SKM-1 (cell line): ENCODE results near the gene MECP2.
"Not testable (repeated sequence)": the region's sequence is repeated elsewhere in the genome, so short reads cannot be mapped to it uniquely, and the experiment has no call there.

Experiments used
- DNase-seq: peaks from one replicate; lab custom pipeline; 2025; ENCODE audit not compliant: unreplicated experiment; lab: John Stamatoyannopoulos, UW

Gene MECP2

DNA sequence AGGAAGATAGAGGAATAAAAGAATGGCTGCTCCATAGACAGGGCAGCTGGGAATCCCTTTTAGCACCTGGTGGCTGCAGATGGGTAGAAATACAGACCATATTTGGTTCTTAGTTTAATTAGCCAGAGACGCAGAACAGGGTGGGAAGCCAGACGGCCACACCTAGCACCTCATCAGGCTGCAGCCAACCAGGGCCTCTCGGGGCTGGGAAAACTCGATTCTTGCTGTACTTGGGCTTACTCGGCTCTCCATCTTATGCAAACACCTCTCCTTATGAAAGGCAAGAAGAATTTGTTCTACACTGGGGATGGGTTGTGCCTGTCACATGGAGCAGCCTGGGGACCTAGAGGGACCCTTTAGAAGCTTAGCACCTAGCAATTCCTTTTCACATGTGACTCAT lies 97.5 kb downstream of the MECP2 start:
- no peak for DNase-seq

DNA sequence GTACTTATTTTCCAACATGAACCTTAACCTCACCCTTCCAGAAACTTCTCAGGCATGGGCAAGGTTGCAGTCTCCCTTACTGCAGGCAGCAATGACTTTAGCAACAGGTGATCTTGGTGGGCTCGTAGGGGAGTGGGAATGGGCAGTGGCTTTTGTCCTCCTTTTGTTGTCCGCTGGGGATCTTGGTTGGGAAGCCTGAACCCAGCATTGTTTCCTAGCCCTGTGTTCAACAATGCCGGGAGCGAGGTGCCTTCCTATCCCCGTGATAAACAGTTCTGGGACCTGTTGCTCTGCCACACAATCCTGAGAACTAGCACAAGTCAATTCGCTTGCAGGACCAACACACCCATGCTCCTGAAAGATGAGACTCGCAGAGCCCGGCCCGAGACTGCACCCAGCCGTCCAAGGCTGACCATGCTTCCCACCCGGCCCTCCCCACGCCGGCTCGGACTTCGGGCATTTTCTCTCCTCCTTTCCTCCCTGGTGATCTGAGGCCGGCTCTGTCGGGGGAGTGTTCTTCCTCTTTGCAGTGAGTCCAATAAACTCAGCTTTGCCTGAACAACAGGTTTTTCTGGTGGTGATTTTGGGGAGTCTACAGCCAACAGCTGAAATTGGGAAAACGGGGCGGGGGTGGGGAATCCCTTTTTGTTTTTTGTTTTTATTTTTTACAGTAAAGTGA lies 98.0 kb downstream of the MECP2 start:
- no peak for DNase-seq

DNA sequence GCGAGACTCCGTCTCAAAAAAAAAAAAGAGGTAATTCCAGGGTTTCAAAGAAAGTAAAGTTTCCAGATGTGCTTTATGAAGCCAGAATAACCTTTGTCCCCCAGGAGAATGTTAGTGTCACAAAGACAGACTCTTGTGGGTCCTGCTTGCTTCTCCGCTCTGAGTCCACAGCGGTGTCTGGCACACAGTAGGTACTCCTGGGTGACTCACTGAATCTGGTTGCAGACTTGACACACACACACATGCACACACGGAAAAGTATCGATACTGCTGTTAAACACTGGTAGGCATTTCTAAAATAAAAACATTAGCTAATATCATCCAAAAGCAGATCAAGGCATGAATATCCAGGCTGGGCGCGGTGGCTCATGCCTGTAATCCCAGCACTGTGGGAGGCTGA lies 102.0 kb downstream of the MECP2 start:
- DNase-seq = no peak

DNA sequence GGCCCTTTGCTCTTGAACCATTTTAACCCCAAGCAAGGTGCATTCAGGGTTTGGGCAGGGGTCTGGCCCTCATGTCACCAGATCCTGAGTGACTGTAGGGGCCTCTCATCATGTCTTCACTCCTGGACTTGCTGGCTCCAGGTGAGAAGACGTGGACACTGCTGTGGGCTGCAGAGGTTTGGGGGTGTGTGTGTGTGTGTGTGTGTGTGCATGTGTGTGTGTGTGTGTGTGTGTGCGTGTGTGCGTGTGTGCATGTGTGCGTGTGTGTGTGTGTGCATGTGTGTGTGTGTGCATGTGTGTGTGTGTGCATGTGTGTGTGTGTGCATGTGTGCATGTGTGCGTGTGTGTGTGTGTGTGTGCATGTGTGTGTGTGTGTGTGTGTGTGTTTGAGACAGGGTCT lies 103.1 kb downstream of the MECP2 start:
- DNase-seq = not testable (repeated sequence)

DNA sequence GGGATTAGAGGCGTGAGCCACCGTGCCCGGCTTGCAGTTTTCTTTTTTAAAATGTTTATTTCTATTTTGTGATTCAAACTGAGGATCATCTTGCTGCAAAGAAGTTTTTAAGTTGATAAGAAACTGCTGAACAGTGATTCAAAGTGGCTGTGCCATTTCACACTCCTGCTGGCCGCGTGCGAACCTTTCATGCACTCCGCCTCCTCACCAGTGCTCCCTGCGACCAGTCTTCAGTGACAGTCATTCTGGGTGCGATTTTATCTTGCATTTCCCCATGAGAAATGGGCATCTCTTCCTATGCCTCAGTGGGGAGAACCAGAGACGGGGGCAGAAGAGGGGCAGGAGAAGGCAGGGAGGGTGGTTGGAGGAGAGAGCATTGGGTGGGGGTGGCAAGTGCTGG lies 103.5 kb downstream of the MECP2 start:
- DNase-seq = no peak

DNA sequence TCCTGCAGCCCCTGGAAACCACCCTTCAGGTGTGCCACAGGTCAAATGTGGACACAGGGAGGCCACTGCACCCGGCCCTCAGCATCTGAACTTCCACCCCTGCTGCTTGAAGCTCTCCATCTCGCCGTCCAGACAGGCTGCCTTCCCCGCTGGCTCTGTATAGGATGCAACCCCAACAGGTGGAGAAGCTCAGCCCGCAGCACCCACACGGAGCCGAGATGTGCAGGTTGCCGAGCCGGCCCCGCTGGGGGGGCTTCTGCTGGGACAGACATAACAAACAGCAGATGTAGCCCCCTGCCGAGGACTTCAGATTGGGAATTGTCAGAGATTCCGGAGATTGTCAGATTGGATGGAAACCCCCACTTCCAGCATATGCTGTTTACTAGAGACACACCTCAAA lies 104.4 kb downstream of the MECP2 start:
- DNase-seq = no peak

DNA sequence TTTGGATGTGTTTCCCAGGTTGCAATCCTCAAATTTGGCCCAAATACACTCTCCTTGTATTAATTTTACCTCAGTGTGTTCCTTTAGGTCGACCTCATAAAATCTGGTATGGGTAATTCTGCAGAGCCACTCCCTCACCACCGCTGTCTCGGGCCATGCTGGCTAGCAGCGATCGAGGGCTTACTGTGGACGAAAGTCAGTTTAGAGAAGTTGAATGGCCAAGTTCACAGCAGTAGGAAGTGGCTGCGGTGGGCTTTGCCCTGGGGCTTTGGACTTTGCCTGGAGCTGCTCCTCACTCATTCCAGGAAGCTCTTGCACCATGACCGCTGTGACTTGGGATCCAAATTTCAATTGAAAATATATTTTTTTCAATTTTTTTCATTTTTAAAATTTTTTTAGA lies 105.3 kb downstream of the MECP2 start:
- no peak for DNase-seq

DNA sequence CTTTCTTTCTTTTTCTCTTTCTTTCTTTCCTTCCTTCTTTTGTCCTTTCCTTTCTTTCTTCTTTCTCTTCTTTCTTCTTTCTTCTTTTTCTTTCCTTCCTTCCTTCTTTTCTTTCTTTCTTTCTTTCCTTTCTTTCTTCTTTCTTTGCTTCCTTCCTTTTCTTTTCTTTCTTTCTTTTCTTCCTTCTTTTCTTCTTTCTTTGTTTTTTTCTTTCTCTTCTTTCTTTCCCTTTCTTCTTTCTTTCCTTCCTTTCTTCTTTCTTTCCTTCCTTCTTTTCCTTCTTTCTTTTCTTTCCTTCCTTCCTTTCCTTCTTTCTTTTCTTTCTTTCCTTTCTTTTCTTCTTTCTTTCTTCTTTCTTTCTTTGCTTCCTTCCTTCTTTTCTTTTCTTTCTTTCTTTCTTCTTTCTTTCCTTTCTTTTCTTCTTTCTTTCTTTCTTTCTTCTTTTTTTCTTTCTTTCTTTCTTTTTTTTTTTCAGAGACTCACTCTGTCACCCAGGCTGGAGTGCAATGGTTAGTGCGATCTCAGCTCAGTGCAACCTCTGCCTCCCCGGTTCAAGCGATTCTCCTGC lies 106.4 kb downstream of the MECP2 start:
- no peak for DNase-seq

DNA sequence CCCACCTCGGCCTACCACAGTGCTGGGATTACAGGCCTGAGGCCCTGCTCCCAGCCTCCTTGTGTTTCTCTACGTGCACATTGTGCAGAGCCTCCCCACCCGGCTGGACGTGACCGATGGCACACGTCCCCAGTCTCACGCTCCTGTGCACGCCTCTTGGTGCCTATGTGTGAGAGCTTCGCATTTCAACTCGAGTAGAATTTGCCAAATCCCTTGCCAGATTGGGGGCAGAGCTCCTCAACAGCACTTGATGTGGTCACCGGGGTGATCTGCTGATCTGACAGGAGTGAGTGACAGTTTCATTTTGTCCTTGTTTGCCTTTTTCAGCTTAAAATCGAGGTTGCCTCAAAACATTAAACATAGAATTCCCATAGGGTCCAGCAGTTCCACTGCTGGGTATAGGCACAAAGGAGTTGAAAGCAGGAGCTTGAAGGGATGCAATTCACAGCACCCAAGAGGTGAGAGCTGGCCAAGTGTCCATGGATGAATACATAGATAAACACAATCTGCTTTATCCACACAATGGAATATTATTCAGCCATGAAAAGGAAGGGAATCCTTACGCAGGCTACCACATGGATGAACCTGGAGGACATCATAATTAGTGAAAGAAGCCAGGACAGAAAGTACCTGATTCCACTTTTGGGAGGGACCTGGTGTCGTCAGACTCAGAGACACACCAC lies 107.4 kb downstream of the MECP2 start:
- no peak for DNase-seq

DNA sequence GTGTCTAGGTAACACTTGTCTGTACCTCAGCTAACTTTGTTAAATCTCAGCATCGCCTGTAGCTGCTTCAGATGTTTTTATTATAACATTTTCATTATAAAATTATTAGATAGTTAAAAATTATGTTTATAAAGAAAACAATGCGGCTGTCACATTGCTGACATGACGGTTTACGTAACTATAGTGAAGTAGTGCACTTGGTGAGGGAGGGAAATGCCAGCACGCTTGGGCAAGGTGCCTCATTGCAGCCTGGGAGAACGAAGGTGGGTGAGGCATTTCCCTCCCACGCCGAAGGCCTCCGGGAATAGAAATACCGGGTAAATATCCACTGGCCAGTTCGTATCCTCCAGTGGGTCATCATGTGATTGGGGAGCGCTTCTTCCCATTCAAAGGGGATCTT lies 109.0 kb downstream of the MECP2 start:
- DNase-seq = no peak

DNA sequence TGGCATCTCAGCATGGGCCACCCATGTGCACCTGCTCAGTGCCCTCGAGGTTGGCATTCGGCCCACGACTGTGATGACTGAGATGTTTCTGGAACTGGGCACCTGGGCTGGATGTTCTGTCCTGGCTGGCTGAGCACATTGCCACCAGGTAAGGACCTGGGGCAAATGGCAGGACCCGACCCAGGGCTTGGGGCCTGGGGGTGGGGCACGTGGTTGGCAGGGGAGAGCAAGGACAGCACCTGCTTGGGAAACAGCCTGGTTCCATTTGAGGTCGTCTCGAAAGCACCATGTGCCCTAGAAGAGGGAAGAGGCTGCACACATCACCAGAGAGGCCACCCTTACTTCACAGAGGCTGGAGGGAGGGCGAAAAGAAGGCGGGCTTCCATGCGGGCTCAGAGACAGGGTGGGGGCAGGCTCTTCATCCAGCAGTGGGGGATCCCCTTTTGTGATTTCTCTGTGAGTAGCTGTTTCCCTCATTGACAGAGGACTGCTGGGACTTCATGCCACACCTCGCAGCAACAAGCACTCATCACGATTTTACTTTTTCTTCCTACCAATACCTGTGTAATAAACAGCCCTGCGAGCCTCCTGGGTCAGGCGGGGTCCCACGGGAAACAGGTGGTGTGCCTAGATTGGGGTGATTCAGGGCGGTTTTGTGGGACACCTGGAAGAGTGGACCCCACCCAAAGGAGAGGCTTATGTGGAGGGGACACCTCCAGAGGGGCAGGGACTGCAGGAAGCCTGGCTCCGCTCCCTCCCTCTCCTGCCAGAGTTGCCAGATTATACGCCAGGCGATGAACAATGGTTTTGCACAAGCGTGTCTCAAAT lies 113.0 kb downstream of the MECP2 start:
- DNase-seq = no peak

DNA sequence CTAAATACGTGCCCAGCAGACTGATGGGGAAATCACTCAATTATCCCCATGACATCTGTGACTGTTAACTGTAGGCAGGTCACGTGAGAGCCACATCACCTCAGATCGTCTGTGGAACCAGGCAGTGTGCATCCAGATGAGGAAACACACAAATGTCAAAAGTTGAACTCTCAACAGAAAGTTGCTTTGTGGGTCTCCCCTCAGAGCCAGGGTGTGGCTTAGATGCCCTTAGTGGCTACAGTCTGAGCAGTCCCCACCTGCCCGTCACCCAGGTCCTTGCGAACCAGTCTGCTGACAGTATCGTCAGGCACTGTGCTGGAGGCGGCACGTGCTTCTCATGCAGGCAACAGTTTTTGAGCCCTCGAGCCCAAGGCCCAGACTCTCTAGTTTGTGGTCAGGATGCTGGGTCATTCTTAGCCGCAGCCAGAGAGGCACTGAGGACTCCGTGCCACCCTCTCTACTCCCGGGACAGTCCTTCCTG lies 114.2 kb downstream of the MECP2 start:
- DNase-seq = no peak

DNA sequence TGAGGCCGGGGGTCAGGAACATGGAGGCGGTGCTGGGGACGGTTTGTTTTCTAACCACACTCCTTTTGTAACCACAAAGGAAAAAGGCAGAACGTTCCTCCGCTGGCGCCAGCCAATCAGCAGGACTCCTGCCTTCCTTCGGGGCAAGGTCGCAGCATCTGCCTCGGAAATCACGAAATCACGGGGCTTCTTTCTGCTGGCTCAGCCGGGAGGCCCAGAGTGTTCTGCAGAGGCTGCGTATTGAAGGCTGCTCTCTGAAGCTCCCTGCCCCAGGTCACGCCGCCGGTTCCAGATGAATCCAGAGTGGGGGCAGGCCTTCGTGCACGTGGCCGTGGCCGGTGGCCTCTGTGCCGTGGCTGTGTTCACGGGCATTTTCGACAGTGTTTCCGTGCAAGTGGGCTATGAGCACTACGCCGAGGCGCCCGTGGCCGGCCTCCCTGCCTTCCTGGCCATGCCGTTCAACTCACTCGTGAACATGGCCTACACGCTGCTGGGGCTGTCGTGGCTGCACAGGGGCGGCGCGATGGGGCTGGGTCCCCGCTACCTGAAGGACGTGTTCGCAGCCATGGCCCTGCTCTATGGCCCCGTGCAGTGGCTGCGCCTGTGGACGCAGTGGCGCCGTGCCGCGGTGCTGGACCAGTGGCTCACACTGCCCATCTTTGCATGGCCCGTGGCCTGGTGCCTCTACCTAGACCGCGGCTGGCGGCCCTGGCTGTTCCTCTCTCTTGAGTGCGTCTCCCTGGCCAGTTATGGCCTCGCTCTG lies 115.6 kb downstream of the MECP2 start:
- no peak for DNase-seq

DNA sequence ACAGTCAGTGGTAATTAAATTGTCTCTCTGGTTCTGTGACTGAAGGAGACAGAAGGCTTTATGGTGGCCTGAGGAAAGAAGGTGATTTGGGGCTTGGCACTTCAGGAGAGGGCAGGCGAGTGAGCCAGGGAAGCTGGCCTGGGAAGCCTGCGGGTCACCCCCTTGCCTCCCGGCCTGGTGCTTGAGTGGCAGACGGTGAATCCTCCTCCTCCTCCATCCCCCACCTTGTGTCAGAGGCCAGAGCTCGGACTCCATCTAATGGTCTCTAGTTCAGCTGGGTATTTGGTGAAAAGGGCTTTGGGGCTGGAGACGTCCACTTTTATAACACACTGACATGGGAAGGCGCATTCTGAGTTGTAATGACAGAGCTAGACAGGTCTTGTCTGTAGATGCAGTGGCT lies 116.3 kb downstream of the MECP2 start:
- DNase-seq = no peak

DNA sequence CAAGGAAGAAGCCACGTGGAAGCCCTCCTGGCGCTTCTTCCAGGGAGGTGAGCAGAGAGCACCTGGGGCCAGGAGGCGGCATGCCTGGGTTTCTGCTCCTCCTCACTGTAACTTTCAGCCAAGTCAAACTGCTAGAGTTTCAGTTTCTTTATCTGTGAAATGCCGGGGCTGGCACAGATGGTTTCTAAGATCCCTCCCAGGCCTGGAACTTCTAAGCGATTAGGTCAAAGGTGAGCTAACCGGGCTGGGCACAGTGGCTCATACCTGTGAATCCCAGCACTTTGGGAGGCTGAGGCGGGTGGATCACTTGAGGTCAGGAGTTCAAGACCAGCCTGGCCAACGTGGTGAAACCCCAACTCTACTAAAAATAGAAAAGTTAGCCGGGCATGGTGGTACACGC lies 117.1 kb downstream of the MECP2 start:
- DNase-seq = not testable (repeated sequence)

DNA sequence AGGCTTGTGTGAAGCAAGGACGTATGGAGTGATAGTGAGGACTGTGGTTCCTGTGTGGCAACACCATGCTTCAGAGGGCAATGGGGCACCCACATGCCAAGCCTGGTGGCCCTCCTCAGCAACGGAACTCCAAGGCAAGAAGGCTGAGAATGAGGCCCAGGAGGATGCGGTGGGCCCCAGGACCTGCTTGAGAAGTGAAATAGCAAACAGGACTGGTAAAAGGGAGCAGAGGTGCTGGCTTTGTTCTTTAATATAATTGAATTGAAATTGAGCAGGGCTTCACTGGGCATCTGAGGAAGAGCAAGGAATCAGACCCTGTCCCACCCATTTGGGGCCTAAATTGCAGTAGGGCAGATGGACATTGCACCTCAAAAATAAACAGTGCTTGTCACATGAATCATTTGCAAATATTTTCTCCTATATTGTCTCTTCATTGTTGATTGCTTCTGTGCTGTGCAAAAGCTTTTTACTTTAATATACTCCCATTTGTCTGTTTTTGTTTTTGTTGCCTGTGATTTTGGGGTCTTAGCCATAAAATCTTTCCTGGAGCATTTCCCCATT lies 122.7 kb downstream of the MECP2 start:
- no peak for DNase-seq

DNA sequence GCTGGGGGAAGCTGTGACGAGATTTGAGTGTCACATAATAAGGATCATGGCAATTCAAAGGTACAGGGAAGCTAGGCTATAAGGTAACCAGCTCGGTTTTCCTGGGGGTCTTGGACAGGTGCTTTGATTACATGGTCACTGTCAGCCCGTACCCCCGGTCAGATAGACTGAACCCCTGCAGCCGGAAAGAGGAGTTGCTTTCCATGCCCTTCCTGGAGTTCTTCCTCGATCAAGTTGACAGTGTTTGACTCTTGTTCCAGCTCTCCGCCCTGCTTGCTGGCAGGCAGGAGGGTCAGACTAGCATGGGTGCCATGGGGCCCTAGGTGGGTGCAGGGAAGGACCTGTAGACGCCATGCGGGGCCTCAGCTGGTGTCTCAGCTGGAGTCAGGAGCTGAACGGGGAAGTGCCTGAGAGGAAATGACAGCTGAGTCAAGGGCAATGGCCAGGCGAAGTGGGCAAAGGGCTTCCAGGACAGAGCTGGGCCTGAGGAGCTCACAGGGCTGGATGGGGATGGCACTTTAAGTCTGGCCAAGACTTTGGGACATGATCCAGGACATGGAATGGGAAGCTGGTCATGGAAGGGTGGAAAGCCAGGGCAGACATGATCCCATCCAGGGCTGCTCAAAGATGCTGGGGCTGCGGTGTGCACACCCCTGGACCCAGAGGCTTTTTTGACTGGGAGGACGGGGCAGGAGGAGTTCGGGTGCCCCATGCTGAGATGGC lies 123.4 kb downstream of the MECP2 start:
- DNase-seq = no peak

DNA sequence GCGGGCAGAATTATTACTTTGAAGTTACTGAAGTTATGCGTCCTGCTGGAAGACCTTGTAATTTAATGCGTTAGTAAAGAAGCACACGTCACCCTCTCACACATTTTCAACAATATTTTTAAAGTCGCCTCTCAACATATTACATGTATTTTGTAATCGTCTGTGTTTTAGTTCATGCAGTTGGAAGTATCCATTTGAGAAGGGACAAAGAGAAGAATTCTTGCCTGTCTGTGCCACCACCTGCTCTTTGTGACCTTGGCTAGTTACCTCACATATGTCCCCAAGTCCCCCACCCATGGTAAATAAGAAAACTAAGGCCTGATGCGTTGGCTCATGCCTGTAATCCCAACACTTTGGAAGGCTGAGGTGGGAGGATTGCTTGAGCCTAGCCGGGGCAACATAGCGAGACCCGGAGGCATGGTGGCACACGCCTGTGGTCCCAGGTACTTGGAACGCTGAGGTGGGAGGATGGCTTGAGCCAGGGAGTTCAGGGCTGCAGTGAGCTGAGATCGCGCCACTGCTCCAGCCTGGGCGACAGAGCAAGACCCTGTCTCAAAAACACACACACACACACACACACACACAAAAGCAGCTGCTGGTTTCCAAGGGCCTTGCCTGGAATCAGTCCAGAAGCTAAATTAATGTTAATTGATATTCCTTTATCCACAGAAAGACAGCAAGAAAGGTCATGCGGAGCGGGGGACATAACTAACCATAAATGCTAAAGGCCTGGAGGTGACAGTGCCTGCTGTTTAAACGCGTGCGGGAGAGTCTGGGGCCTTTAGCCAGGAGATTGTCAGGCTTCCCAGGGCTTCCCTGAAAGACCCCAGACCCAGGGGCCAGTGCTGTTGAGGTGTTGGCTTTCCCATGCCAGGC lies 124.2 kb downstream of the MECP2 start:
- no peak for DNase-seq
